ENCODE measurements around the gene KCNQ5. TPM values are rescaled to one million over a fixed set of nuclear protein-coding genes. Genes with fewer than 3 reads are reported as not detected.

Gene KCNQ5
- total RNA-seq, 4 donors from 2014 or later: 0.52 to 0.97 (median 0.59) TPM

DNA sequence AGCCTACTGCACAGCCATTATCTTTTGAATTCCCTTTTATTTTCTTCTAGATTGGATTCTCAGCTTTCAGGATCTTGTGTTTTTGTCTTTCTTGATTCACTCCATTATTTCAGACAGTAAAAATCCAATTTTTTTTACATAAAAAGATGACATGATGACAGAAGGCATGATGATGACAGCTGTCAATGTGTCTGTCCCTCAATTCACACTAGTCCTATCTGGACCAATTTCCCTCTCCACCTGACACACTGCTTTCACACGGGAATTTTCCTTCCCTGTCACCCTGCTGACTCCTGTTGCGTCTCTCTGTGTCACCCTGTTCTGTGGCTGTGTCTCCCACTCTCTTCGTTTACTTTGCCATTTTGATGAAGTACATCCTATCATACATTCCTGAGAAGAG, 529.9 kb downstream of the KCNQ5 start:
- no peak for DNase-seq (ENCODE audit: low spot score in 2 of 2)
- TF ChIP-seq, protein P1, sequence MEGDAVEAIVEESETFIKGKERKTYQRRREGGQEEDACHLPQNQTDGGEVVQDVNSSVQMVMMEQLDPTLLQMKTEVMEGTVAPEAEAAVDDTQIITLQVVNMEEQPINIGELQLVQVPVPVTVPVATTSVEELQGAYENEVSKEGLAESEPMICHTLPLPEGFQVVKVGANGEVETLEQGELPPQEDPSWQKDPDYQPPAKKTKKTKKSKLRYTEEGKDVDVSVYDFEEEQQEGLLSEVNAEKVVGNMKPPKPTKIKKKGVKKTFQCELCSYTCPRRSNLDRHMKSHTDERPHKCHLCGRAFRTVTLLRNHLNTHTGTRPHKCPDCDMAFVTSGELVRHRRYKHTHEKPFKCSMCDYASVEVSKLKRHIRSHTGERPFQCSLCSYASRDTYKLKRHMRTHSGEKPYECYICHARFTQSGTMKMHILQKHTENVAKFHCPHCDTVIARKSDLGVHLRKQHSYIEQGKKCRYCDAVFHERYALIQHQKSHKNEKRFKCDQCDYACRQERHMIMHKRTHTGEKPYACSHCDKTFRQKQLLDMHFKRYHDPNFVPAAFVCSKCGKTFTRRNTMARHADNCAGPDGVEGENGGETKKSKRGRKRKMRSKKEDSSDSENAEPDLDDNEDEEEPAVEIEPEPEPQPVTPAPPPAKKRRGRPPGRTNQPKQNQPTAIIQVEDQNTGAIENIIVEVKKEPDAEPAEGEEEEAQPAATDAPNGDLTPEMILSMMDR (IDR thresholded peaks at IDR 0.05): no peak
- TF ChIP-seq POLR2A (IDR thresholded peaks at IDR 0.05): no peak
- intact Hi-C loops (cut with DNase I; ENCODE audit: low total_unique reads): no loop called here
- 73 to 78% methylated on average over 3 of the region's 3 CpGs for WGBS, 2 donors
- H3K4me3 ChIP-seq (ENCODE audit: low read depth, poor library complexity, severe bottlenecking): no peak overlapping the region

DNA sequence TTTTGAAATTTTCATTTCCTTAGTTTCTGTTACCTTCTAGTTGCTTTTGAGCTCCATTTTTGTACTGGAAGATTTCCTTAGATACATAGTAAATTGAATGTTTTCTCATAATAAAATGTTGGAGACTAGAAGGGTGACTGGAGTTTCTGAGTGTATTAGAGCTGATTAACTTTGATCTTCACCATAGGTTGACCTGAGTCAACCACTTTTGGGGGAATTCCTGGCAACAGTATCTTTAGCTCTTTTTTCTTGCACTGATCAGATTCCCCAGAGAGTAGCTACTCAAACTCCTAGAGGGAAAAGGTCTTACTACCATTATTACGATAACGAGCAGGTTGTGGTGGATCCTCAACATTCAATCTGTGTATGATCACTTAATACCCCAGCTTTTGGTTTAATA, 530.7 kb downstream of the KCNQ5 start:
- DNase-seq (ENCODE audit: low spot score in 2 of 2): no peak
- TF ChIP-seq, protein P1 (IDR thresholded peaks at IDR 0.05): no peak
- no peak for TF ChIP-seq POLR2A (IDR thresholded peaks at IDR 0.05)
- WGBS, 2 donors: 86 to 88% methylated on average over 2 of the region's 2 CpGs
- H3K4me3 ChIP-seq (ENCODE audit: low read depth, poor library complexity, severe bottlenecking): no peak overlapping the region
- intact Hi-C loops (cut with DNase I; ENCODE audit: low total_unique reads): no loop called here

DNA sequence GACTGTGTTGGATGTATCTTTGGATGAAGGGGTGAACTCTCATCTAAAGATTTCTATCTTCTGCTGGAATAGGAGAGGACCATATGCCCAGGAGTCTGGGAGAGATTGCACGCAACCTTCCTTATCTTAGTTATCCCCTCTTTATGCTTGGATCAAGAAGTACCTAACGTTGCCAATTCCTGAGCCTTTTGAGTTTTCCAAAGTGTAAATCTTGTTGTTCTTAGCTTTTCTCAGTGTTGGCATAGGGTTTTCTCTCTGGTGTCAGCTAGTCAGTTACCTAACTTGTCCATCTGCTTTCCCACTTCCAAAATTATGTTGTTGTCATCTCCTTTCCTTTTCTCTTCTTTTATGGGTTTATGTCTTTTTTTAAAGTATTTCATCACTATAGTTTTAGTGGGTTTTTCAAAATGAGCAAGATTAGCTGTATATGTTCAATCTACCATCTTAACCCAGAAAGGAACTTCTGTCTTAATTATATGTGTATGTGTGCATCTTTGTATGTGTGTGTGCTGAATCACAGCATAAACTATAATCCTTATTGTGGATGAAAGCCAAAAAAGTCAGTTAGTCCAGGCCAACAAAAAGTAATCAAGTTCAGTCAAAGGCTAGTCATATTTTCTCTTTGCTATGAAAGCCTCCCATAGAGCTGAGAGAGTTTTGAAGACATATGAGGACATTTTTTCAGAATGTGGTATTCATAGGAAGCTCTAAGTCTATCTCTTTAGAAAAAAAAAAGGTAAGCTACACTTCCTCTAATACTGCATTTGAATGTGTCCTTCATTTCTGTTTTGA, 531.3 kb downstream of the KCNQ5 start:
- intact Hi-C loops (cut with DNase I; ENCODE audit: low total_unique reads): no loop called here
- DNase-seq (ENCODE audit: low spot score in 2 of 2): no peak
- H3K4me3 ChIP-seq (ENCODE audit: low read depth, poor library complexity, severe bottlenecking): no peak overlapping the region
- no peak for TF ChIP-seq POLR2A (IDR thresholded peaks at IDR 0.05)
- TF ChIP-seq, protein P1 (IDR thresholded peaks at IDR 0.05): no peak
- WGBS, 2 donors: 43 to 48% methylated on average over 2 of the region's 2 CpGs

DNA sequence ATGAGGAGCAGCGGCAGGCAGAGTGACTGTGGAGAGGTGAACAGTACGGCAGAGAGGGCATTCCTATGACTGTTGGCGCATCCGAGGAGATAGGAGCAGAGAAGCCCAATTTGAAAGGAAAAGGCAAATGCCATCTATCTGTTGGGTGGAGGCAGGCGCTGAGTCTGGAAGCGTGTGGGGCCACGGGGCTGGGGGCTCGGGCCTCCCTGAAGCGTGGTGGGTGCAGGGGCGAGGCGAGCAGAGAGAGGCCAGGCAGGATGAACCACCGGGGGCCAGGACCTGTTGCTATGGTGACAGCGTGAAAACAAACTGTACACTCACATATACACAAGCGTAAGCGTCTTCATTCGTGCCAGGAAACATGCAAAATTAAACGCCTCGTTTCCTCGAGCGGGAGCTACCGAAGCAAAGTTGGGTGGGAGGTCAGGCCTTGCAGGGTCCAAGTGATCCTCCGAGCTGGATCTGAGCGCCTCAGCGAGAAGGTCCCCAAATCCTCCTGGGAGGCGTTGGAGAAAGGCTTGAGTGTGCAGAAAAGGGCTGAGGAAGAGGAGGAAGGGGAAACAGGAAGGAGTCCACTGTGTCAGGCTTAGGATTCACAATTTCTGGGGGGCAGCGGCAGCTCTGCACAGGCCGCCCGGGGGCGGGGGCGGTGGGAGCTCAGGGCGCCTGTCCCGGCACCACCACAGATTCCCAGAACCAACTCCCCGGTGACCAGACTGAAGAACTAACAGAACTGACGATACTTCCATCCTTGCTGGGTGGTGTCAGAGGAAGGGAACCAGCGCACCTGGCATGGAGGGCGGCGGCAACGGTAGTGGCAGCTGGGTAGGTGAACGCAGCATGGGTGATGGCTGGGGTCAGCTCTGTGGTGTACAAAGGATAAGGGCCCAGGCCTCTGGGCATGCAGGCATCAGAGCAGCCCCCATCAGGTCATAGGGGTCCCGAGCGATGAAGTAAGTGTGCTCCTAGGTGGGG, 535.2 kb downstream of the KCNQ5 start:
- 91 to 95% methylated on average over 39 to 41 of the region's 41 CpGs for WGBS, 2 donors
- intact Hi-C loops (cut with DNase I; ENCODE audit: low total_unique reads): no loop called here
- TF ChIP-seq POLR2A (IDR thresholded peaks at IDR 0.05): no peak
- TF ChIP-seq, protein P1 (IDR thresholded peaks at IDR 0.05): no peak
- no peak for DNase-seq (ENCODE audit: low spot score in 2 of 2)
- H3K4me3 ChIP-seq (ENCODE audit: low read depth, poor library complexity, severe bottlenecking): no peak overlapping the region

DNA sequence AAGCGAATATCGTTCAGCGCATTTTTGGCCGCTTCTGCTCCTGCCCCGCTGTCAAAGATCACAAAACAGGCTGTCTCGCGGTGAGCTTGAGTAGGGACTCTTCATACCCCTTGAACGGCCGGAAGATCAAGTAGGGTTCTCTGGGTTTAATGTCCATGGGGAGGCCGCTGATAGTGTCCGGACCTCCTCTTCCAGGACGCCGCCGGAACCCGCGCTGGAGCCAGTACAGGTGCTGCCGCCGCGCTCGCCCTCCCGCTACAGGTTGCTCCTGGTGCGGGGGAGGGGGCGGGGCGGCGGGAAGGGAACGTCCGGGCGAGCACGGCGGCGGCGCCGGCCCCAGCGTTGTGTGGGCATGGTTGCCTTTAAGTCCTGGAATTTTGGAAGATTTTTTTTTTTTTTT, 536.0 kb downstream of the KCNQ5 start:
- 92 to 96% methylated on average over 21 to 34 of the region's 34 CpGs for WGBS, 2 donors
- TF ChIP-seq POLR2A (IDR thresholded peaks at IDR 0.05): no peak
- TF ChIP-seq, protein P1 (IDR thresholded peaks at IDR 0.05): no peak
- intact Hi-C loops (cut with DNase I; ENCODE audit: low total_unique reads): no loop called here
- no peak overlapping the region for H3K4me3 ChIP-seq (ENCODE audit: low read depth, poor library complexity, severe bottlenecking)
- DNase-seq (ENCODE audit: low spot score in 2 of 2): no peak
